ENCODE data around the gene PKN3.

DNA sequence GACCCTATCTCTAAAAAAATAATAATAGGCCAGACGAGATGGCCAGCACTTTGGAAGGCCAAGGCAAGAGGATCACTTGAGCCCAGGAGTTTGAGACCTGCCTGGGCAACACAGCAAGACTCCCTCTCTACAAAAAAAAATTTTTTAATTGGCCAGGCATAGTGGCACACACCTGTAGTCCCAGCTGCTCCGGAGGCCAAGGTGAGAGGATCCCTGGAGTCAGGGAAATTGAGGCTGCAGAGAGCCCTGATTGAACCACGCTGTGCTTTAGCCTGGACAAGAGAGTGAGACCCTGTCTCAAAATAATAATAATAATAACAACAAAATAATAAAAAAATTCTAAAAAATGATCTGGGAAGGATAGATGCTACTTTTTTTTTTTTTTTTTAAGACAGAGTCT is 44.5 kb upstream of the PKN3 start:
- TF ChIP-seq, protein P1, sequence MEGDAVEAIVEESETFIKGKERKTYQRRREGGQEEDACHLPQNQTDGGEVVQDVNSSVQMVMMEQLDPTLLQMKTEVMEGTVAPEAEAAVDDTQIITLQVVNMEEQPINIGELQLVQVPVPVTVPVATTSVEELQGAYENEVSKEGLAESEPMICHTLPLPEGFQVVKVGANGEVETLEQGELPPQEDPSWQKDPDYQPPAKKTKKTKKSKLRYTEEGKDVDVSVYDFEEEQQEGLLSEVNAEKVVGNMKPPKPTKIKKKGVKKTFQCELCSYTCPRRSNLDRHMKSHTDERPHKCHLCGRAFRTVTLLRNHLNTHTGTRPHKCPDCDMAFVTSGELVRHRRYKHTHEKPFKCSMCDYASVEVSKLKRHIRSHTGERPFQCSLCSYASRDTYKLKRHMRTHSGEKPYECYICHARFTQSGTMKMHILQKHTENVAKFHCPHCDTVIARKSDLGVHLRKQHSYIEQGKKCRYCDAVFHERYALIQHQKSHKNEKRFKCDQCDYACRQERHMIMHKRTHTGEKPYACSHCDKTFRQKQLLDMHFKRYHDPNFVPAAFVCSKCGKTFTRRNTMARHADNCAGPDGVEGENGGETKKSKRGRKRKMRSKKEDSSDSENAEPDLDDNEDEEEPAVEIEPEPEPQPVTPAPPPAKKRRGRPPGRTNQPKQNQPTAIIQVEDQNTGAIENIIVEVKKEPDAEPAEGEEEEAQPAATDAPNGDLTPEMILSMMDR (IDR thresholded peaks at IDR 0.05): no peak
- TF ChIP-seq POLR2AphosphoS5 (IDR thresholded peaks at IDR 0.05): no peak

Data from upper lobe of left lung (tissue), 4 donors.